Coronary artery (tissue), 2 donors: ENCODE measurements around the gene HSPA2.

Experiments
- DNase-seq: peaks from one replicate; pipeline ENCODE4 v3.0.0-alpha.2; 2017; ENCODE audit warnings: low spot score
- H3K27ac ChIP-seq, 2 donors: fragments of 200-600 bp; sonication (generic); one replicate each; pipeline ENCODE4 v1.5.1; 2016 to 2019
- H3K4me3 ChIP-seq: fragments of 200-600 bp; sonication (generic); 2 replicates; pipeline ENCODE4 v1.5.1; 2016; ENCODE audit warnings: mild to moderate bottlenecking, moderate library complexity
- TF ChIP-seq, protein P1 (sequence below): fragments of 200-600 bp; sonication (generic); IDR thresholded peaks from one replicate; pipeline ENCODE4 v1.5.1; 2019; ENCODE audit warnings: antibody characterized with exemption

The HSPA2 gene

DNA sequence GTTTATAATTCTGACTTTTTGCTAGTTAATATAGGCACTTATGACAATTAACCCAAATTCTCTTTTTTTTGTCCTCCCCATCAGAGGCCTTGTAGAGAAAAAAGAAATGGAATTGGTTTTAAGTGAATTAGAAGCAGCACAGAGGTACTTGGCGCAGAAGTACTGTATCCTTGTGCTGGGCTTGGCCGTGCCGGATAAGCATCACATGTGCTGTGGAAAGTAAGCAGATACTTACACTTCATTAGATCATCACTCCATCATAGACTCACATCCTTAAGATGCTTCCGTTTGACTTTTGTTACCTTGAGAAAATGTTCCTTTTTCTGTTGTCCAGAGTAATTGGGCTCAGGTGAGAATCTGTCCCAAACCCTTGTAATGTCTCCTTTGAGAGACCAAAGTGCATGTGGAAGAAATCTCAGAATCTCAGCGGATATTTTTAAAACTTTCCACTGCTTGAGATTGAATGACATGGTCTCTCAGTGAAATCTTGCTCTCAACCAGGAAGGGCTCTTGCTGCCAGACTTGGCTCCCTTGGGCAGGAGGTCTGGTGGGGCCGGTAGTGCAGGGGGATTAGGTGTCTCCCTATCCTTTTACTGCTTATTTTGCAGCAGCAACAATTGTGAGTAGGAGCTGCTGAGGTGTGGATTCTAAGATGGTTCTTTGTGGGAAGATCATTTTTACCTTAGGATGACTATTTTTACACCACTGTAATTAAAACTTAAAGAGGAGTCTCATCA lies 34.0 kb downstream of the HSPA2 start:
- H3K4me3 ChIP-seq = no peak overlapping the region
- TF ChIP-seq, protein P1, sequence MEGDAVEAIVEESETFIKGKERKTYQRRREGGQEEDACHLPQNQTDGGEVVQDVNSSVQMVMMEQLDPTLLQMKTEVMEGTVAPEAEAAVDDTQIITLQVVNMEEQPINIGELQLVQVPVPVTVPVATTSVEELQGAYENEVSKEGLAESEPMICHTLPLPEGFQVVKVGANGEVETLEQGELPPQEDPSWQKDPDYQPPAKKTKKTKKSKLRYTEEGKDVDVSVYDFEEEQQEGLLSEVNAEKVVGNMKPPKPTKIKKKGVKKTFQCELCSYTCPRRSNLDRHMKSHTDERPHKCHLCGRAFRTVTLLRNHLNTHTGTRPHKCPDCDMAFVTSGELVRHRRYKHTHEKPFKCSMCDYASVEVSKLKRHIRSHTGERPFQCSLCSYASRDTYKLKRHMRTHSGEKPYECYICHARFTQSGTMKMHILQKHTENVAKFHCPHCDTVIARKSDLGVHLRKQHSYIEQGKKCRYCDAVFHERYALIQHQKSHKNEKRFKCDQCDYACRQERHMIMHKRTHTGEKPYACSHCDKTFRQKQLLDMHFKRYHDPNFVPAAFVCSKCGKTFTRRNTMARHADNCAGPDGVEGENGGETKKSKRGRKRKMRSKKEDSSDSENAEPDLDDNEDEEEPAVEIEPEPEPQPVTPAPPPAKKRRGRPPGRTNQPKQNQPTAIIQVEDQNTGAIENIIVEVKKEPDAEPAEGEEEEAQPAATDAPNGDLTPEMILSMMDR = no peak
- DNase-seq = no peak
- no peak overlapping the region for H3K27ac ChIP-seq

- DNase-seq = no peak
- Histone ChIP-seq H3K27ac (no peak overlapping the region), H3K4me3 (no peak overlapping the region)
- TF ChIP-seq, protein P1 = no peak
Observed at GRCh38 chr14:64577211-64577610, 36.7 kb downstream of the HSPA2 start.

- Histone ChIP-seq H3K4me3 (no peak overlapping the region), H3K27ac (no peak overlapping the region)
- DNase-seq = no peak
- TF ChIP-seq, protein P1 = no peak
Observed at GRCh38 chr14:64580467-64580866, 39.9 kb downstream of the HSPA2 start.

GRCh38 chr14:64581363-64581762 lies 40.8 kb downstream of the HSPA2 start:
- TF ChIP-seq, protein P1 = no peak
- H3K27ac ChIP-seq = no peak overlapping the region

GRCh38 chr14:64581817-64582216 lies 41.3 kb downstream of the HSPA2 start:
- DNase-seq = no peak
- no peak overlapping the region for H3K4me3 ChIP-seq
- TF ChIP-seq, protein P1 = no peak
- H3K27ac ChIP-seq = no peak overlapping the region

More at GRCh38 chr14:64581363-64581762, 40.8 kb downstream of the HSPA2 start:
- H3K4me3 ChIP-seq = no peak overlapping the region
- DNase-seq = no peak

DNA sequence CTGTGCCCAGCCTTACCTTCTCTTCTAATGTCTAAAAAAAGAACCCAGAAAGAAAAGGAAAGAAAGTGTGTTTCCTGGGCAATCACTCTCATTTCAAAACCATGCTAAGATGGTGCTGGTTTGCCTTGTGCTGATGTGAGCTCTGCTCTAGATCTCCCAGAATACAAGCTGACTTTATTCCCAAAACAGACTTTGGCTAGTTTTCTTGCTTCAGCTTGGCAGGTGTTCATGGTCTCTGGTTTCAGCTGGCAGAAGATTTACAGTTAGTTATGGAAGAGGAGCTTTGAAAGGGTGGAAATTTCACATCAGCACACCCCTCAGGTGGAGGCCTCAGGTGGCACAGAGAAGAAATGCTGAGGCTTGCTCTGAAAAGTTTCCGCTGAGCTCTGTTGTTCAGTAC lies 43.6 kb downstream of the HSPA2 start:
- no peak for DNase-seq
- H3K4me3 ChIP-seq = no peak overlapping the region
- TF ChIP-seq, protein P1 = no peak
- no peak overlapping the region for H3K27ac ChIP-seq

DNA sequence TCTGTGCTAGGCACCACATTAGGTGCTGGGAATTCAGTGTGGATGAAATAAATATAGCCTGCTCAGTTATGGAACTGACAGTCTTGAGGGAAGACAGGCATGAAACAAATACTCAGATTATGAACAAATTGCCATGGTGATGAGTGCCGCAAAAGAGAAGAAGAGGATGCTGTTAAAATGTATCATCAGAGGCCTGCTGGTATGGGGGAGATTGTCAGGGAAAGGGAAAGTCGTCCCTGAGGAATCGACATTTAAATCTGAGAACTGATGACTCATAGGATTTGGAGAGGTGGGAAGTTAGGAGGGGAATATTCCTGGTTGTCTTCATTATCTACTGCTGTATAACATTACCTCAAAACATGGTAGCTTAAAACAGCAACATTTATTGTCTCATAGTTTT lies 51.3 kb downstream of the HSPA2 start:
- H3K4me3 ChIP-seq = no peak overlapping the region
- TF ChIP-seq, protein P1 = no peak
- no peak for DNase-seq
- H3K27ac ChIP-seq = no peak overlapping the region
